Body of pancreas (tissue), 4 donors: Measurements from ENCODE around the gene DMRT2. TPM values are rescaled to one million over a fixed set of nuclear protein-coding genes. Genes with fewer than 3 reads are reported as not detected.

Experiments used
- ATAC-seq: fragments of 150-250 bp; one replicate; pipeline ENCODE4 v1.9.1; 2016
- DNase-seq, 4 donors: peaks; one replicate each; pipeline ENCODE4 v3.0.0-alpha.2; 2019
- H3K27ac ChIP-seq, 4 donors: fragments of 200-600 bp; sonication (generic); 1 replicate in 3 of 4; 2 replicates in 1 of 4; pipeline versions ENCODE4 v1.5.1 to v1.6.1; 2016 to 2019; ENCODE audit warnings: mild to moderate bottlenecking in 1 of 4, mixed read lengths in 1 of 4, moderate library complexity in 1 of 4
- H3K27me3 ChIP-seq, 2 donors: fragments of 200-600 bp; sonication (generic); one replicate each; pipeline ENCODE4 v1.6.0; 2016; ENCODE audit warnings: mild to moderate bottlenecking in 1 of 2
- H3K36me3 ChIP-seq, 2 donors: fragments of 200-600 bp; sonication (generic); replicated peaks in 1 of 2; 2 replicates each; pipeline ENCODE4 v1.5.1; 2016; ENCODE audit warnings: low read depth in 2 of 2; ENCODE audit not compliant: insufficient read depth in 1 of 2
- H3K4me1 ChIP-seq: fragments of 200-600 bp; sonication (generic); one replicate; pipeline ENCODE4 v1.6.0; 2016
- H3K4me3 ChIP-seq, 2 donors: fragments of 200-600 bp; sonication (generic); 1 replicate in 1 of 2; 2 replicates in 1 of 2; pipeline ENCODE4 v1.5.1; 2016 to 2019
- H3K9me3 ChIP-seq, 3 donors: fragments of 200-600 bp; sonication (generic); 1 replicate in 2 of 3; 2 replicates in 1 of 3; pipeline ENCODE4 v1.5.1; 2016
- CTCF ChIP-seq, 7 experiments: fragments of 450-650 bp in 4 of 7; fragments of 200-600 bp in 3 of 7; sonication (generic) in 3 of 7; IDR thresholded peaks; one replicate each; pipeline ENCODE4 v1.5.1; 2016 to 2019; ENCODE audit warnings: antibody characterized with exemption in 7 of 7
- POLR2A ChIP-seq, 3 donors: fragments of 450-650 bp; IDR thresholded peaks; one replicate each; pipeline ENCODE4 v1.6.1; 2016; ENCODE audit warnings: antibody characterized with exemption in 3 of 3, mild to moderate bottlenecking in 2 of 3
- WGBS, 2 donors: methylation state at CpG; one replicate each; pipeline ENCODE4 v1.1.5; 2017; 5-methylcytosine and 5-hydroxymethylcytosine counted together
- intact Hi-C: fragments of 100-400 bp; cut with DNase I; formaldehyde crosslinking; loops from one replicate; pipeline ENCODE4 v1.15.1; 2023
- total RNA-seq, 2 donors: library from RNA; depleted of rRNA; stranded (reverse); fragments of >200 nt; gene quantifications; one replicate each; pipeline ENCODE4 v1.1.0, GENCODE V29; 2016

Gene DMRT2
- total RNA-seq, 2 donors from 2014 or later: 4.0 TPM; not detected in 1

- WGBS, 2 donors: 75 to 81% methylated on average over 3 of the region's 3 CpGs
- Histone ChIP-seq H3K4me1 (no peaks in the 10 kb centered on the region), H3K27ac (no peak overlapping the region), H3K9me3 (no peaks in the 10 kb centered on the region), H3K4me3 (no peak overlapping the region), H3K36me3 (no peaks in the 10 kb centered on the region), H3K27me3 (peaks cover 0 to 5% of the 10 kb centered on the region in 2 donors)
- intact Hi-C loops: no loop called here
- TF ChIP-seq POLR2A (IDR thresholded peaks at IDR 0.05) (no peak), CTCF (IDR thresholded peaks at IDR 0.05) (no peak)
- no peak for DNase-seq
- ATAC-seq: no peak
Measured at GRCh38 chr9:1007312-1007711, 42.8 kb upstream of the DMRT2 start.

GRCh38 chr9:1008216-1008615 is 41.9 kb upstream of the DMRT2 start:
- Histone ChIP-seq H3K4me3 (no peak overlapping the region), H3K9me3 (no peaks in the 10 kb centered on the region), H3K27me3 (peaks cover 0 to 5% of the 10 kb centered on the region in 2 donors), H3K4me1 (no peaks in the 10 kb centered on the region), H3K27ac (no peak overlapping the region), H3K36me3 (no peaks in the 10 kb centered on the region)
- no peak for ATAC-seq
- TF ChIP-seq CTCF (IDR thresholded peaks at IDR 0.05) (no peak), POLR2A (IDR thresholded peaks at IDR 0.05) (no peak)
- WGBS, 2 donors: 68 to 79% methylated on average over 3 of the region's 3 CpGs
- intact Hi-C loops: no loop called here
- no peak for DNase-seq

- Histone ChIP-seq H3K9me3 (no peaks in the 10 kb centered on the region), H3K4me1 (no peaks in the 10 kb centered on the region), H3K36me3 (no peaks in the 10 kb centered on the region), H3K27ac (no peak overlapping the region), H3K27me3 (no peaks in the 10 kb centered on the region), H3K4me3 (no peak overlapping the region)
- peak; percentile 83 to 91 (median 88) for DNase-seq
- peak; percentile 97 for ATAC-seq
- WGBS, 2 donors: 6 to 7% methylated on average over 14 of the region's 14 CpGs
- TF ChIP-seq CTCF (IDR thresholded peaks at IDR 0.05) (peak; percentile 94 to 100 (median 97)), POLR2A (IDR thresholded peaks at IDR 0.05) (no peak)
- intact Hi-C loops: no loop called here
Measured at GRCh38 chr9:1009101-1009707, 41.0 kb upstream of the DMRT2 start.

- Histone ChIP-seq H3K27me3 (no peaks in the 10 kb centered on the region), H3K27ac (no peak overlapping the region), H3K36me3 (no peaks in the 10 kb centered on the region), H3K4me3 (no peak overlapping the region), H3K4me1 (no peaks in the 10 kb centered on the region), H3K9me3 (no peaks in the 10 kb centered on the region)
- intact Hi-C loops: loop anchor here (5.0 kb wide), 1 partner anchor 121 kb away; no protein-coding TSS in a partner anchor
- WGBS, 2 donors: 61 to 67% methylated on average over 5 of the region's 5 CpGs
- DNase-seq: no peak
- TF ChIP-seq POLR2A (IDR thresholded peaks at IDR 0.05): no peak
- no peak for TF ChIP-seq CTCF (IDR thresholded peaks at IDR 0.05)
- ATAC-seq: no peak
Measured at GRCh38 chr9:1013021-1013420, 37.1 kb upstream of the DMRT2 start.

GRCh38 chr9:1014225-1014624 is 35.9 kb upstream of the DMRT2 start:
- DNase-seq (no peak), ATAC-seq (no peak)
- intact Hi-C loops: loop anchor here (5.0 kb wide), 1 partner anchor 122 kb away; no protein-coding TSS in a partner anchor

More at GRCh38 chr9:1014225-1014624, 35.9 kb upstream of the DMRT2 start:
- H3K27me3 ChIP-seq: no peaks in the 10 kb centered on the region
- H3K9me3 ChIP-seq: no peaks in the 10 kb centered on the region
- WGBS, 2 donors: 69 to 80% methylated on average over 4 of the region's 4 CpGs
- H3K27ac ChIP-seq: no peak overlapping the region
- TF ChIP-seq POLR2A (IDR thresholded peaks at IDR 0.05): no peak
- TF ChIP-seq CTCF (IDR thresholded peaks at IDR 0.05): no peak
- H3K4me1 ChIP-seq: no peaks in the 10 kb centered on the region
- H3K4me3 ChIP-seq: no peak overlapping the region
- H3K36me3 ChIP-seq: no peaks in the 10 kb centered on the region
